Measurements from ENCODE around the gene IL6ST.
"Not testable (repeated sequence)": the region's sequence is repeated elsewhere in the genome, so short reads cannot be mapped to it uniquely, and the experiment has no call there.

IL6ST gene

GRCh38 chr5:55994495-55994997, at the start of gene IL6ST:
Gene IL6ST, minus strand, starts transcription at chr5:55994963. Its CDS starts 18,685 bp downstream, at chr5:55976278.
- DNase-seq: peak; percentile 56

DNA sequence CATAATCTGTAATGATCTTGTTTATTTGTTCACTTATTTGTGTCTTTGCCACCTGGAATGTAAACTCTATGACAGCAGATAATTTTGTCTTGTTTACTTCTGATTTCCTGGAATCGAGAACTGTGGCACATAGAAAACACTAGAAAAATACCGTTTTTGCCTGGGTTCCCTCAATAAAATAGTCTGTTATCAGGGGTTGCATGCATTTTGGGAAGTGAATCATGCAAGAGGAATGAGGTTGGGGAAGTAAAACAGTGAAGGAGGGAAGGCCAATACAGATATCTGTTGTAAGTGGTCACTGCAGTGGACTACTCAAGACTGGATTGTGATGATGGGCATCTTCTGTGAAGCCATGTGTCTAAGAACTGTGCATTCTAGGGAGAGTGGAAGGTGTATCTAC, 45.2 kb upstream of the IL6ST start:
- DNase-seq: no peak

- DNase-seq: not testable (repeated sequence)
Measured at GRCh38 chr5:56038206-56038605, 43.4 kb upstream of the IL6ST start.

DNA sequence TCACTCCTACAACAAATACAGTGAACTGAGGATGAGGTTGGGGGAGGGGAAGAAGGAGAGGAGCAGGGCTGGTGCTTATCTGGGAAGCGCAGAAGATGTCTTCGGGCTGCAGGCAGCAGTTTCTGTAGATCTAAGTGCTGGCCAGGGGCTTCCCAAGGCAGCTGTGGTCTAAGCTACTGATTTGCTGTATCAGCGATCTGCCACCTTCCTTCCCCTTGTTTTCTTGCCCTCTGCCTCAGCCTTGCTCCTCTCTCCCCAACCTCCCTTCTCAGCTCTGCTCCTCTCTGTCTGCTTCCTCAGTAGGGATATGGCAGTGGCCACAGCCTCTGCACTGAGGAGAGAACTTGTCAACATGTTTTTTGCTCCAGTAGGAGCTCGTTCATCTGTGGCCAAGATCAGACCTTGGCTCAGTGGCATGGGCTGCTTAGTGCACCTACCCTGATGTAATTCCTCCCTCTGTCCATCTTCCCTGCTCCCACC, 42.8 kb upstream of the IL6ST start:
- DNase-seq: no peak

DNA sequence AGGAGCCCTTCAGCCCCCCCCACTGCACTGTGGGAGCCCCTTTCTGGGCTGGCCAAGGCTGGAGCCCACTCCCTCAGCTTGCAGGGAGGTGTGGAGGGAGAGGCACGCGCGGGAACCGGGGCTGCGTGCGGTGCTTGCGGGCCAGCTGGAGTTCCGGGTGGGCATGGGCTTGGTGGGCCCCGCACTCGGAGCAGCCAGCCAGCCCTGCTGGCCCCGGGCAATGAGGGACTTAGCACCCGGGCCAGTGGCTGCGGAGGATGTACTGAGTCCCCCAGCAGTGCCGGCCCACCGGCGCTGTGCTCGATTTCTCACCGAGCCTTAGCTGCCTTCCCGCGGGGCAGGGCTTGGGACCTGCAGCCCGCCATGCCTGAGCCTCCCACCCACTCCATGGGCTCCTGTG, 40.6 kb upstream of the IL6ST start:
- not testable (repeated sequence) for DNase-seq

DNA sequence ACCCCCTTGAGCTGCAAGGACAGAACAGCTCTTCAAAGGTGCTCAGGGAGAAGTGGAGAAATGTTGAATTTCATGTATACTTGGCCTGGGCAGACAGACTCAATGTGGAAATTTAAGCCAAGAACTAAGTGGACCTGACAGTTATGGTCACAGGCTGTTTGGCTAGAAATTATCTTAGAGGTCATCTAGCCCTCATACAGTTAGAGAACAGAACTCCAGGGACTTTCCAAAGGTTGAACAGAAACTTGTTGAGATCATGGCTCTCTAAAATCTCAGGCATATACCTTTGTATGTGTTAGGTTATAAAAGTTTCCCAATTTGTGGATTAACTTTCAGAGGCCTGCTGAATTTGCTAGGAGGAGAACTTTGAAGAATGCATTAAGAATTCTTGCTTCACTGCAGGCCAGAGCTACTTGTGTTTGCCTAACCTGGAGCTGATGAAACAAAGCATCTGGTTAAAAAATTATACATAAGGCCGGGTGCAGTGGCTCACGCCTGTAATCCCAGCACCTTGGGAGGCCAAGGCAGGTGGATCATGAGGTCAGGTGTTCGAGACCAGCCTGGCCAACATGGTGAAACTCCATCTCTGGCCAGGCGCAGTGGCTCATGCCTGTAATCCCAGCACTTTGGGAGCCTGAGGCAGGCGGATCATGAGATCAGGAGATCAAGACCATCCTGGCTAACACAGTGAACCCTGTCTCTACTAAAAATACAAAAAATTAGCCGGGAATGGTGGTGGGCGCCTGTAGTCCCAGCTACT, 35.3 kb upstream of the IL6ST start:
- DNase-seq: not testable (repeated sequence)

DNA sequence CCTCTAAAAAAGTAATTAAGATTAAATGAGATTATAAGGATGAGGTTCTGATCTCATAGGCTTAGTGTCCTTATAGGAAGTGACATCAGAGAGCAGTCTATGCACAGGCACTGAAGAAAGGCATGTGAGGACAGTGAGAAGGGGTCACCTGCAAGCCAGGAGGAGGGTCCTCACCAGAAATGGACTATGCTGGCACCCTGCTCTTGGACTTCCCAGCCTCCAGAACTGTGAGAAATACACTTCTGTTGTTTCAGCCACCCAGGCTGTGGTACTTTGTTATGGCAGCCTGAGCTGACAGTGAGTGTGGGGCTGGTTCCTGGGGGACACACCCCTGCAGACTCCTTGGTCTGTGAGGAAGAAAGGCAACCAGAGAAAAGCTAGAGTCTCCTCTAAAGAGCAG, 34.7 kb upstream of the IL6ST start:
- DNase-seq: no peak

GRCh38 chr5:56028708-56029107, 33.9 kb upstream of the IL6ST start:
- DNase-seq: no peak

- DNase-seq: no peak
Measured at GRCh38 chr5:56026863-56027300, 32.1 kb upstream of the IL6ST start.

DNA sequence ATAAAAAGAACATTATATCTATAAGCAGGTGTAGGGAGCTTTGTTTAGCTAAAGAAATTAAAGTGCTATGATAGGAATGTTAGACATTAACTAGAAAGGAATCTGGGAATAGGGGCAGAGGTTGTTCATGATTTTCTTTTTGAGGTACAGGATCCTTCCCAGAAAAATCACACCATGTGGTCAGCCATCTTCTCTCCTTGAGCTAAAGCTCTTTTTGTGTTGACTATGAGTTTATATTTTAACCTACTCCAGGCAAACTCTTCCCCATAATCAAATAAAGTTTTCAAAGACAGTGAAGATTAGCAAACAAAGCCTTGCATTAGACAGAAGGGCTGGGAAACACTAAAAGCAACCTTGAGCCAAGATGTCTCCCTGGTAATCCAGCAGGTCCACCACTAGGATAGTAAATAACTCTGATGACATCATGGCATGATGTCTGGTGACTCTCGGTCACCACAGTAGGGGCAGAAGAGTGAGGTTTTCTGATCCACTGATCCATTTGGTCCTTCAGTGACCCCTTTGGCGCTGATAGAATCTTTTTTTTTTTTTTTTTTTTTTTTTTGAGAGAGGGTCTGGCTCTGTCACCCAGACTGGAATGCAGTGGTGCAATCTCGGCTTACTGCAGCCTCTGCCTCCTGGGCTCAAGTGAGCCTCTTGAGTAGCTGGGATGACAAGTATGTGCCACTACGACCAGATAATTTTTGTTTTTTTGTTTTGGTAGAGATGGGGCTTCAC, 30.6 kb upstream of the IL6ST start:
- no peak for DNase-seq

DNA sequence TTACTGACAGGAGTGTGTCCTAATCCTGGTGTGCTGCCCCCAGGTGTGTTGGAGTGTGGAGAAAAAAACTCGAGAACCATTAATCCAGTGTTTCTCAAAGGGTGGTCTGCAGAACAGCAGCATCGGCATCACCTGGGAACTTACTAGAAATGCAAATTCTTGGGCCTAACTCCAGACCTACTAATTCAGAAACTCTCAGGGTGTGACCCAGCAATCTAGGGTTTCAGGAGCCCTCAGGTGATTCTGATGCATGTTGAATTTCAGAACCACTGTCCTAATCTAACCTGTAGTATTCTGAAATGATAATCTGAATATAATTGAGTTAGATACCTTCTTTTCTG, 30.0 kb upstream of the IL6ST start:
- DNase-seq: no peak

DNA sequence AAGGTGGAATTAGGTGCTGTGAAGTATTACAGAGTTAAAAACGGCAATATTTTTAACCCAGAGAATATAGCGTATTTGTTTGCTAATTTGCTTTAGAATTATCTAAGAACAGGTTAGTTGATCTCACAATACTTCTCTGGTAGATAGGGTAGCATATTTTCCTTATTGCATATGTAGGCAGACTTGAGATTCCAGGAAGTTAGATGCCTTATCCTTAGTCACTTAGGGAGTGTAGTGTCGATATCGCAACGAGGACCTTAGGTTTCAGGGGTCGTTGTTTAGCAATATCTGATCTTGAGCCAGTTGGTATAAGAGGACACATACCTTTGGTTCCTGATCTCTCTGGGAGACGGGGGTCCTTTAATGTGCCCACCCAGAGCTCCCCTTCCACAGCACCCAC, 28.5 kb upstream of the IL6ST start:
- no peak for DNase-seq

- no peak for DNase-seq
Measured at GRCh38 chr5:56019306-56020272, 24.8 kb upstream of the IL6ST start.

DNA sequence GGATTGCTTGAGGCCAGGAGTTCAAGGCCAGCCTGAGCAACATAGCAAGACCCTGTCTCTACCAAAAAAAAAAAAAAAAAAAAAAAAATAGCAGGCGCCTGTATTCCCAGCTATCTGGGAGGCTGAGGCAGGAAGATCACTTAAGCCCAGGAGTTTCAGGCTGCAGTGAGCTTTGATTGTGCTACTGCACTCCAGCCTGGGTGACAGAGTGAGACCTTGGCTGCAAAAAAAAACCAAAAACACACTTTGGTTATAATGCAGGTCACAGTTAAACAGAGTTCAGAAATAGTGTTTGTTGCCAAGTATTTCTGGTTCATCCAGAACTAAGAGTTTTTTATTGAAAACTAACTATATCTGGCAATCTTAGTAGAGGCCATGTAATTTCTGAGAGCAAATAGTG, 24.1 kb upstream of the IL6ST start:
- no peak for DNase-seq

DNA sequence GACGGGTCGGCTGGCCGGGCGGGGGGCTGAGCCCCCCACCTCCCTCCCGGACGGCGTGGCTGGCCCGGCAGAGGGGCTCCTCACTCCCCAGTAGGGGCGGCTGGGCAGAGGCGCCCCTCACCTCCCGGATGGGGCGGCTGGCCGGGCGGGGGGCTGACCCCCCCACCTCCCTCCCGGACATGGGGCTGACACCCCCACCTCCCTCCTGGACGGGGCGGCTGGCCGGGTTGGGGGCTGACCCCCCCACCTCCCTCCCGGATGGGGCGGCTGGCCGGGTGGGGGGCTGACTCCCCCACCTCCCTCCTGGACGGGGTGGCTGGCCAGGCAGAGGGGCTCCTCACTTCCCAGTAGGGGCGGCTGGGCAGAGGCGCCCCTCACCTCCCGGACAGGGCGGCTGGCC, 19.9 kb upstream of the IL6ST start:
- not testable (repeated sequence) for DNase-seq

DNA sequence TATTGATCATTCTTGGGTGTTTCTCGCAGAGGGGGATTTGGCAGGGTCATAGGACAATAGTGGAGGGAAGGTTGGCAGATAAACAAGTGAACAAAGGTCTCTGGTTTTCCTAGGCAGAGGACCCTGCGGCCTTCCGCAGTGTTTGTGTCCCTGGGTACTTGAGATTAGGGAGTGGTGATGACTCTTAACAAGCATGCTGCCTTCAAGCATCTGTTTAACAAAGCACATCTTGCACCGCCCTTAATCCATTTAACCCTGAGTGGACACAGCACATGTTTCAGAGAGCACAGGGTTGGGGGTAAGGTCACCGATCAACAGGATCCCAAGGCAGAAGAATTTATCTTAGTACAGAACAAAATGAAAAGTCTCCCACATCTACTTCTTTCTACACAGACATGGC, 19.2 kb upstream of the IL6ST start:
- DNase-seq: not testable (repeated sequence)

GRCh38 chr5:56012281-56012963, 17.7 kb upstream of the IL6ST start:
- DNase-seq: no peak

DNA sequence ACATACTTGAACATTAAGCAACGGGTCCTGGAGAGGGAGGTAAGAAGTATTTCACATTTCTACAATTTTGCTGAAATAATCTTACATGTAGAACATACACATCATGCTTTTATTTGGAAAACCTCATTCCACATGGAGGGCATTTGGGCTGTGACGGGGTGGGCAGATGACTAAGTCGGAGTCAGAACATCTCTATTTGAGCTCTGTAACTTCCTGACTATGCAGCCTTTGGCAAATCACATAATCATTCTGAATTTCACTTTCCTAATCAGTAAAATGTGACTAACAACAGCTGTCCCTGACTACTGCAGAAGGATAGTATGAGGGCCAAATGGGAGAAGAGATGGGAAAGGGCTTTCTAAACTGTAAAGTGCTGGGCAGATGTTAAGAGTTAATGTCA, 17.1 kb upstream of the IL6ST start:
- DNase-seq: no peak

DNA sequence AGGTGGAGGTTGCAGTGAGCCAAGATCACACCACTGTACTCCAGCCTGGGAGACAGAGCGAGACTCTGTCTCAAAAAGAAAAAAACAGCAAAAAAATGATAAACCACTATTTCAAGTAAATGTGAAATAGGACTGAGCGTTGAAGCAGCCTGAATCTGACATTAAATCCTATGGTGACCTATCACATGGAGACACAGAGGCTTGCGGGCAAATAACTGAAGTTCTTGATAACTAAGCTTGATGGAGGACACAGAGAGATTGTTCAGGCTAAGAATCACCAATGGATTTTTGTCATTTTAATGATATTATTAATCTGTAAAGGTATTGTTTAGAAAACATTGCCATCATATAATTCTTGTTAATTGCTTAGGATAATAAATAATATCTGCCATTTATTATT, 15.7 kb upstream of the IL6ST start:
- no peak for DNase-seq

DNA sequence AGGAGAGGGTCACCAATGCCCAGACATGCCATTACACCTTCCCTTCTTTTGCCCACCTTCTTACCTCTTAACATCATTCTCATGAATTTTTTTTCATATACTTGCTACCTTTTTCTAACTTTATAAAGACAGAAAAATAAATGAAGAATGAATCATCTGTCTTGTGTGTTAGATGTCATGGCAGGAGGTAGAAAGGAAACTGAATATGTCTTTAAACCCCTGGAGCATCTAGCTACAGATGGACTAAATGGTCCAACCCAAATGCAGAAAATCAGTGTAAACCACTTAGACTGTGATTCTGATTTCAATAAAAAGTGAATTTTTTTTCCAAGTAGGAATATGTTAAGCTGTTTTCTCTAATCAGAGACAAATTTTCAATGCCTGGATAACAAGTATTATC, 11.8 kb upstream of the IL6ST start:
- no peak for DNase-seq

GRCh38 chr5:56006094-56006493, 11.3 kb upstream of the IL6ST start:
- DNase-seq: no peak

- no peak for DNase-seq
Measured at GRCh38 chr5:56004874-56005273, 10.1 kb upstream of the IL6ST start.

Measured in DMS 273 treated with DMSO at 0.1 percent for 48 hours (cell line).